ENCODE results near the gene DUOX1. TPM values are rescaled to one million over a fixed set of nuclear protein-coding genes. Genes with fewer than 3 reads are reported as not detected.

The DUOX1 gene
- total and polyA plus RNA-seq, 12 donors, result 0.14 to 0.99 (median 0.61) TPM; not detected in 1

DNA sequence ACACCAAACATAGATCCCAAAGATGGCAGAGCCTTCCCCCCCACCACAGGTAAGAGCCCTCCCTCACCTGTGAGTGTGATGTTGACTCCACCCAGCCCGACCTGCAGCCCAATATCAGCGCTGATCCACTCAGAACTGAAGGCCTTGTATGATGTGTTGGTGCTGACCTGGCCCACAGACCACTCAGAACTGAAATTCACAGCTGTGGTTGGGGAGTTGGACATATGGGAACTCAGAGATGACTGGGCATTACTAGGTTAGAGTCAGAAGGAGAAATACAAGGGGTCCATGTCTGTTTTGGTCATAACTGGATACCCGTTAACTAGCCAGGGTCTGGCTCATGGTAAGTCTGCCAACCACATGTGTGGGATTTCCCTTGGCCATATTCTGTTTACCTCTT is 8.8 kb upstream of the DUOX1 start:
- Histone ChIP-seq H3K27me3 (peaks cover 12 to 87% (median 73%) of the 10 kb centered on the region in 7 donors), H3K27ac (no peak overlapping the region), H3K4me1 (peaks cover 8 to 20% (median 15%) of the 10 kb centered on the region in 9 donors), H3K36me3 (no peaks in the 10 kb centered on the region), H3K4me3 (no peak overlapping the region), H3K9me3 (no peaks in the 10 kb centered on the region)
- ATAC-seq (no peak), DNase-seq (no peak)
- TF ChIP-seq CTCF (IDR thresholded peaks at IDR 0.05), result no peak
- WGBS, 2 donors, result 93 to 94% methylated on average over 3 of the region's 3 CpGs
- intact Hi-C loops (cut with DNase I), result no loop called here

GRCh38 chr15:45121706-45122417 is 7.9 kb upstream of the DUOX1 start:
- TF ChIP-seq CTCF (IDR thresholded peaks at IDR 0.05), result no peak
- intact Hi-C loops (cut with DNase I), result no loop called here
- no peaks in the 10 kb centered on the region for H3K9me3 ChIP-seq
- no peak for DNase-seq
- H3K27ac ChIP-seq, result no peak overlapping the region
- WGBS, 2 donors, result 56 to 62% methylated on average over 9 of the region's 9 CpGs
- H3K4me3 ChIP-seq, result no peak overlapping the region
- peaks cover 4 to 14% (median 10%) of the 10 kb centered on the region in 9 donors for H3K4me1 ChIP-seq
- ATAC-seq, result no peak
- peaks cover 9 to 83% (median 65%) of the 10 kb centered on the region in 7 donors for H3K27me3 ChIP-seq
- H3K36me3 ChIP-seq, result no peaks in the 10 kb centered on the region

GRCh38 chr15:45122719-45123118 is 7.1 kb upstream of the DUOX1 start:
- Histone ChIP-seq H3K36me3 (no peaks in the 10 kb centered on the region), H3K4me1 (peaks cover 0 to 6% (median 2%) of the 10 kb centered on the region in 9 donors), H3K4me3 (no peak overlapping the region), H3K9me3 (no peaks in the 10 kb centered on the region), H3K27me3 (peaks cover under 1 to 78% (median 65%) of the 10 kb centered on the region in 7 donors), H3K27ac (no peak overlapping the region)
- intact Hi-C loops (cut with DNase I), result no loop called here
- DNase-seq (no peak), ATAC-seq (no peak)
- TF ChIP-seq CTCF (IDR thresholded peaks at IDR 0.05), result no peak
- 81 to 85% methylated on average over 7 of the region's 7 CpGs for WGBS, 2 donors

GRCh38 chr15:45123397-45123796 is 6.4 kb upstream of the DUOX1 start:
- DNase-seq, result no peak
- H3K27ac ChIP-seq, result no peak overlapping the region
- no peaks in the 10 kb centered on the region for H3K36me3 ChIP-seq
- H3K4me3 ChIP-seq, result no peak overlapping the region
- H3K9me3 ChIP-seq, result no peaks in the 10 kb centered on the region
- TF ChIP-seq CTCF (IDR thresholded peaks at IDR 0.05), result no peak
- ATAC-seq, result no peak
- H3K4me1 ChIP-seq, result no peaks in the 10 kb centered on the region
- peaks cover 0 to 82% (median 70%) of the 10 kb centered on the region in 7 donors for H3K27me3 ChIP-seq
- intact Hi-C loops (cut with DNase I), result no loop called here
